Measurements from ENCODE around the gene HOXA7.

GRCh38 chr7:27122077-27122910 is 34.2 kb downstream of the HOXA7 start:
- TF ChIP-seq CTCF (IDR thresholded peaks at IDR 0.05) = no peak
- TF ChIP-seq EZH2 (IDR thresholded peaks at IDR 0.05; ENCODE audit: borderline replicate concordance, insufficient read depth, low read depth, low read length, poor library complexity, severe bottlenecking) = no peak

Data from B cell (primary cell).